IPS DF 4.7 (cell line): ENCODE results near the gene NTMT1.

Source experiments
- DNase-seq: peaks from one replicate; pipeline ENCODE4 v3.0.0-alpha.2; 2013; ENCODE audit warnings: low spot score; ENCODE audit errors: extremely low read depth

The NTMT1 gene

GRCh38 chr9:129615407-129616285, 10.3 kb upstream of the NTMT1 start:
- DNase-seq = no peak

- DNase-seq = no peak
Measured at GRCh38 chr9:129617167-129617566, 8.8 kb upstream of the NTMT1 start.

GRCh38 chr9:129619787-129620668, 5.9 kb upstream of the NTMT1 start:
- no peak for DNase-seq

- no peak for DNase-seq
Measured at GRCh38 chr9:129620669-129621295, 5.2 kb upstream of the NTMT1 start, which contains the start of gene C9orf50. TSS of gene C9orf50 (minus strand) at chr9:129621101. CDS start at chr9:129620574, 527 bp downstream.

GRCh38 chr9:129623331-129623730, 2.6 kb upstream of the NTMT1 start:
- DNase-seq = no peak

- DNase-seq = no peak
Measured at GRCh38 chr9:129624168-129624759, 1.7 kb upstream of the NTMT1 start.

- DNase-seq = no peak
Measured at GRCh38 chr9:129624947-129625346, 1.0 kb upstream of the NTMT1 start.

GRCh38 chr9:129626625-129627284, 792 bp downstream of the NTMT1 start:
- DNase-seq = no peak

GRCh38 chr9:129627556-129628440, 1.8 kb downstream of the NTMT1 start:
- no peak for DNase-seq

GRCh38 chr9:129628709-129629108, 2.7 kb downstream of the NTMT1 start:
- DNase-seq = no peak

- DNase-seq = no peak
Measured at GRCh38 chr9:129629251-129629820, 3.4 kb downstream of the NTMT1 start.

GRCh38 chr9:129630967-129631673, 5.2 kb downstream of the NTMT1 start:
- no peak for DNase-seq

- DNase-seq = no peak
Measured at GRCh38 chr9:129631674-129632129, 5.7 kb downstream of the NTMT1 start.

- DNase-seq = no peak
Measured at GRCh38 chr9:129632460-129632859, 6.5 kb downstream of the NTMT1 start.

- DNase-seq = no peak
Measured at GRCh38 chr9:129633207-129633606, 7.2 kb downstream of the NTMT1 start.

GRCh38 chr9:129633848-129634247, 7.9 kb downstream of the NTMT1 start:
- DNase-seq = no peak

GRCh38 chr9:129635099-129636065, 9.4 kb downstream of the NTMT1 start:
- DNase-seq = no peak
